NCI-H1417 treated with DMSO at 0.1 percent for 48 hours (cell line): Measurements from ENCODE around the gene NAGA.

ENCODE experiments used
- DNase-seq: peaks from one replicate; lab custom pipeline; 2025; lab: John Stamatoyannopoulos, UW

The NAGA gene

DNA sequence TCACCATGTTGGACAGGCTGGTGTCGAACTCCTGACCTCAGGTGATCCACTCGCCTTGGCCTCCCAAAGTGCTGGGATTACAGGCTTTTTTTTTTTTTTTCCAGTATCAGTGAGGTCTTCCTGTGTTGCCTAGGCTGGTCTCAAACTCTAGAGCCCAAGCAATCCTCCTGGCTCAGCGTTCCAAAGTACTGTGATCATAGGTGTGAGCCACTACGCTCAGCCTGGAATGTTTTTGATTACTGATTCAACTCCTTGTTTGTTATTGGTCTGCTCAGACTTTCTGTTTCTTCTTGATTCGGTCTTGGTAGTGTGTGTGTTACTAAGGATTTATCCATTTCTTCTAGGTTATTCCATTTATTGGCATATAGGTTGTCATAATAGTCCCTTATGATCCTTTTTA, 31.3 kb downstream of the NAGA start:
- DNase-seq: no peak

DNA sequence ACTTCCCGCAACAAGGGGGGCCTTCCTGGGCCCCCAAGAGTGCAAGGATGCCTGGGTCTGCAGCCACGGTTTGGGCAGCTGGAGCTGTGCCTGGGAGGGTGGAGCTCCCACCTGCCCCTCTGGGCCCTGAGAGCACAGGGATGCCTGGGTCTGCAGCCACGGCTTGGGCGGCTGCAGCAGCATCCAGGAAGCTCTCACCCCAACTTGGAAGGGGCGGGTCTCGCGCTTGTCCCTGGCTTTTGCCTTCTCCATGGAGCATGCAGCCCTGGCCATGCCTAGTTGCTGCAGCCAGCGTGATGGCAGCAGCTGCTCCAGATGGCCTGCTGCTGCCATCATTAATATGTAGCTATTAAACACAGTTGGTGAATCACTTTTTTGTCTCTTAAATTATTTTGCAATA, 35.4 kb downstream of the NAGA start:
- no peak for DNase-seq

- DNase-seq: no peak
Observed at GRCh38 chr22:42033263-42034181, 37.1 kb downstream of the NAGA start.

DNA sequence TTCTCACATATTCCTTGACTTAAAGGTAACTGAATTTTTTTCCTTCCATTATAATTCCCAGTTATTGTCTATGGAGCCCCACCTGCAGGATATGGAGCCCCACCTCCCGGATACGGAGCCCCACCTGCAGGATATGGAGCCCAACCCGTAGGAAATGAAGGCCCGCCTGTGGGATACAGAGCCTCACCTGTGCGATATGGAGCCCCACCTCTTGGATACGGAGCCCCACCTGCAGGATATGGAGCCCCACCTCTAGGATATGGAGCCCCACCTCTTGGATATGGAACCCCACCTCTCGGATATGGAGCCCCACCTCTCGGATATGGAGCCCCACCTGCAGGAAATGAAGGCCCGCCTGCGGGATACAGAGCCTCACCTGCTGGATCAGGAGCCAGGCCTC, 43.9 kb downstream of the NAGA start:
- no peak for DNase-seq

DNA sequence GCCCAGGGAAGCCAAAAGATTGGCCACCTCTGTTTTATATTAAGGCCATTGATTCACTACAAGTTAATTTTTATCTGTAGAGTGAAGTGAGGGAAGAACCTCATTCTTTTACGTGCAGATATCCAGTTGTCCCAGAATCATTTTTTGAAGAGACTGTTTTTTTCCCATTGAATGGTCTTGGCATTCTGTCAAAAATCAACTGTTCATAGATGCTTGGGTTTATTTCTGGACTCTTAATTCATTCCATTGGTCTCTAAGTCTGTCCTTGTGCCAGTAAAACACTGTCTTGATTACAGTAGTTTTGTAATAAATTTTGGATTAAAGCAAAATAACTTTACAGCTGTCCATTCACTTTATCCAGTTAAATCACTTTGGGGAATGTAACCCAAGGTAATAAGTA, 45.2 kb downstream of the NAGA start:
- no peak for DNase-seq

DNA sequence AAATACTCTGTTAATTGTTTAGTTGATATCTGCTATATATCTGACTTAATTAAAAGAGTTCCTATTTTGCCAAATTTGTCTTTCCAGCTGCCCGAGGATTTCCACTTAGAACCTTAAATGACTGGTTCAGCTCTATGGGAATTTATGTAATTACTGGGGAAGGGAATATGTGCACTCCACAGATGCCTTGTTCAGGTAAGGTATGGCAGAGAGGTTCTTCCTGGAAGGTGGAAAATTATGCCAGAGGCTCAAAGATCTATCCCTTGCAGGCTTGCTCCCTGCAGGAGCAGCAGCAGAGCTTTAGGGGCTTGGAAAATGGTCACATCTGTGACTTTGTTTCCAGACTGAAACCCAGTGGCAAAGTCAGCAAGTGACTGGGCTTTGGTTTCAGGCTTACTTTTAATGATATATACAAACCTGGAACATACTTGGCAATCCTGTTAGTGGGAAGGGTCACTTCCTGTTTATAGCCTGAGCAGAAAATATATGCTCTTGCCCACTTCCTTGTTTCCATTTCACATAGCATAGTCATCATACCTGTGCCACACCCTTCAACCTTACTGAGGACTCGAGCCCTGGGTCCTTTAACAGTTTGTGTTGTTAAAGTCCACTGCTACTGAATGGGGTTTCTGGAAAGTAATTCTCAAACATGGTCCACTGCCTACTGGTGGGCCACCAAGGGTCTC, 48.3 kb downstream of the NAGA start:
- DNase-seq: no peak

DNA sequence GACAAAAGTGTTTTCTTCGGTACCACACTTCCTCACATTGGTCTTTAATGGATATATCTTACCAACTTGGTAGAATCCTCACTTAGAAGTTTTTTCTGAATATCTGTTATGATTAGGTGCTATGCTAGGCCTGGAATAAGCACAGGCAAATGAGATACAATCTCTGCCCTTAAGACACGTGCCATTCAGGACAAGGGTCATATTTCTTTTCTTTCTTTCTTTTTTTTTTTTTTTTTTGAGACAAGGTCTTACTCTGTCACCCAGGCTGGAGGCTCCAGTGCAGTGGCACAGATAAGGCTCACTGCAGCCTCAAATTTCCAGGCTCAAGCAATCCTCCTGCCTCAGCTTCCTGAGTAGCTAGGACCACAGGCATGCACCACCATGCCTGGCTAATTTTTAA, 49.0 kb downstream of the NAGA start:
- DNase-seq: no peak

GRCh38 chr22:42018224-42018623, 52.4 kb downstream of the NAGA start:
- DNase-seq: no peak

DNA sequence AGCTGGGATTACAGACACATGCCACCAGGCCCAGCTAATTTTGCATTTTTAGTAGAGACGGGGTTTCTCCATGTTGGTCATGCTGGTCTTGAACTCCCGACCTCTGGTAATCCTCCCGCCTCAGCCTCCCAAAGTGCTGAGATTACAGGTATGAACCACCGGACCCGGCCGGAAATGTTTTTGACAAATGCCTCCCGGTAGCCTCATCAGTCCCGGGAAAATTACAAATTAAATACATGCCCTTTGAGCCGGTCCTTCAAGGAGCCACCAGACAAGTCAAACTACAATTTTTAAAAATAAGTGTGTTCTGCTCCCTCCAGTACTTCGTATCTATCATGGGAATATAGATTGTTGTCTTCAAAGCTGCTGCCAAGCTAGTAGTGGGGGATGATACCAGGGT, 54.5 kb downstream of the NAGA start:
- DNase-seq: no peak

GRCh38 chr22:42013385-42013784, 57.2 kb downstream of the NAGA start:
- no peak for DNase-seq

DNA sequence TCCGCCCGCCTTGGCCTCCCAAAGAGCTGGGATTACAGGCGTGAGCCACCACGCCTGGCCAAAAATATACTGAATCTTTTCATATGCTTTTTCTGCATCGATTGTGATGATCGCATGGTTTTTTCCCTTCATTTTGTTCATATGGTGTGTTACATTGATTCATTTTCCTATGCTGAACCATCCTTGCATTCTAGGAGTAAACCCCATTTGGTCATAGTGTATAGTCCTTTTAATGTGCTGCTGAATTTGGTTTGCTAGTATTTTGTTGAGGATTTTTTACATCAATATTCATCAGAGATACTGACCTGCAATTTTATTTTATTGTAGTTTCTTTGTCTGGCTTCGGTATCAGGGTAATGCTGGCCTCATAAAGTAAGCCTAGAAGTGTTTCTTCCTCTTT, 59.8 kb downstream of the NAGA start:
- no peak for DNase-seq
